ENCODE results near the gene THEMIS.

THEMIS gene

DNA sequence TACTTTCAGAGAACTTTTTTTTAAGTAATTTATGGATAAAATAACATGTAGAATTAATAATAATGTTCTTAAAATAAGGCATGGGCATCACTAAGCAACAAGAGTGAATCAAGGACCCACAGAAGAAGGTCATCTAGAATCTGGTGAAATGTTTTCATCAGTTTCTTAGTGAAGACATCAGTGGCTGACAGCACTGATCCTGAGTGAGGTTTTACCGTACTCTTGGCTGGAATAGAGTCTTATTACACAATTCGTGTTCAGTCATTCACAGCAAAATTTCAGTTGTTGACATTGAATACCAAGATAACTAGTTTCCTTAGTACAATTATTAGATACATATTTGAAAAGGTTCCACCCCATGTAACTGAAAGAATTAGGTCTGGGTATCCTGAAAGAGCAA, 183.5 kb downstream of the THEMIS start:
- no peak for TF ChIP-seq CTCF (IDR thresholded peaks at IDR 0.05)
- Histone ChIP-seq H3K27ac (no peak overlapping the region), H3K4me3 (no peak overlapping the region)
- DNase-seq (ENCODE audit: low spot score), result no peak

- no peak overlapping the region for H3K4me3 ChIP-seq
Measured at GRCh38 chr6:127716465-127716864, 184.4 kb downstream of the THEMIS start.

GRCh38 chr6:127710668-127711067, 190.2 kb downstream of the THEMIS start:
- no peak for DNase-seq (ENCODE audit: low spot score)
- TF ChIP-seq CTCF (IDR thresholded peaks at IDR 0.05), result no peak
- H3K4me3 ChIP-seq, result no peak overlapping the region
- no peak overlapping the region for H3K27ac ChIP-seq

More at GRCh38 chr6:127716465-127716864, 184.4 kb downstream of the THEMIS start:
- DNase-seq (ENCODE audit: low spot score), result no peak
- TF ChIP-seq CTCF (IDR thresholded peaks at IDR 0.05), result no peak
- H3K27ac ChIP-seq, result no peak overlapping the region

DNA sequence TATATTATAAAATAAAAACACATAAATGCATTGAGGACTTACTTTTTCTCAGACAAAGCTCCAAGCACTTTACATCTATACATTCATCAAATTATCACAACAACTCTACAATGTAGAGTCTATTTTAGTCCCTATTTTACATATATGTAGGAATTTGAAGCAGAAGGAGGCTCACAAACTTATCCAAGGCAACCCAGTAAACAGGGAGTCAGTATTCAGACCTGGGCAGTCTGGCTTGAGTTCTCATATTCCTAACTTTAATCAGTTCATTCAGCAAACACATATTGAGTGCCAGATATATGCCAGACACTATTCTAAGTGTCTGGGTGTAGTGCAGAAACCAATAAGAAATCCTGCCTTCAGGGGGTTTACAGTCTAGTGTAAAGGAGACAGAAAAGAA, 194.6 kb downstream of the THEMIS start:
- no peak overlapping the region for H3K27ac ChIP-seq
- TF ChIP-seq CTCF (IDR thresholded peaks at IDR 0.05), result no peak
- no peak for DNase-seq (ENCODE audit: low spot score)
- H3K4me3 ChIP-seq, result no peak overlapping the region

DNA sequence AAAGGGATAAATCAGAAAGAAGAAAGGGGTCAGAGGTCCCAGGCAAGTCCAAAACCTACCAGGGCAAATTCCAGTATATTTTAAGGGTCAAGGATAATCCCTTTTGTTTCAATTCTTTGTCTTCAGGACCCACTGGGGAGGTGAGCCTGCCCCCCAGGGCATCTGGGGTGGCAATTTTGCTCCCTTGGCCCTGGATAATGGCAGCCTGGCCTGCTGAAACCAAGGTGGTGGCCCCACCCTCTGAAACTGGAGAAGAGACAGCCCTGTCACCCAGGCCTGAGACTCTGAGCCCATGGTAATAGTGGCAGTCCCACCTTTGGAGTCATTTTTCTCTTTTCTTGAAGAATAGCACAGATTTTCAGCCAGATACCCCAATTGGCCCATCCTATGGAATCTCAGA, 205.8 kb downstream of the THEMIS start:
- no peak overlapping the region for H3K27ac ChIP-seq
- no peak for DNase-seq (ENCODE audit: low spot score)
- no peak overlapping the region for H3K4me3 ChIP-seq
- TF ChIP-seq CTCF (IDR thresholded peaks at IDR 0.05), result no peak

DNA sequence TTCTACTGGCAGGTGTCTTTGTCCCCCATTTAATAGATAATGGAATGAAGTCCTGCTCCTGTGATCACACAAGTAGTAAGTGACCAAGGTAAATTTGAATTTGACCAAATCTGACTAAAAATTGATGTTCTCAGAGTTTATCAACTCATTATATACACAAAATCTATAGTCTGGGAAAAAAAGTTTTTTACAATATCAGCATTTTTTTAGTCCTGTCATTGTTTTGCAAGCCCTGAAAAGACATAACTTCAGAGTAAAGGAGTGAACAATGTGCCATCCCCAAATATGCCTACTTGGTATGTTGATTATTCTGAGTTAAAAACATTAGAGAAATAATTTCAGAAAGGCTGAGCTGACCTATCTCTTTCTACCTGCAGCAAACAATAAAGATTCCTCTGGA, 209.7 kb downstream of the THEMIS start:
- no peak overlapping the region for H3K27ac ChIP-seq
- TF ChIP-seq CTCF (IDR thresholded peaks at IDR 0.05), result no peak
- no peak overlapping the region for H3K4me3 ChIP-seq
- no peak for DNase-seq (ENCODE audit: low spot score)

DNA sequence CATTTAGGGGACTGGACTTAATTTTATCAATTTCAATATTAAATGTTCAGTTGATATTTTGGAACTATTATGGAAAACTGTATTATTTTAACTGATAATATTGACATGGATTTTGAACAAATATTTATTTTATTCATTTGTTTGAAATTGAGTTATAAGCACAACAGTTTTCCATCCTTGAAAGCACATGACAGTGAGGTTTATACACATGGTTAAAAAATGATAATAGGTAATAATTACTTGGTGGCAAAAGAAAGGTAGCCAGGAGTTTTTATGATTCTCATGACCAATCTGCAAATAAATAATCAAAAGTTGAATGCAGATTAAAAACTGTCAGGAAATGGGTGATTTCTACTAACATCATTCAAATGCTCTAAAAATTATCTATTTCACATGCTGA, 210.3 kb downstream of the THEMIS start:
- no peak for DNase-seq (ENCODE audit: low spot score)
- no peak for TF ChIP-seq CTCF (IDR thresholded peaks at IDR 0.05)
- H3K27ac ChIP-seq, result no peak overlapping the region
- H3K4me3 ChIP-seq, result no peak overlapping the region

Measured in coronary artery (tissue), 2 donors.